Sigmoid colon (tissue), 7 donors: ENCODE results near the gene CLRN3. TPM values are rescaled to one million over a fixed set of nuclear protein-coding genes. Genes with fewer than 3 reads are reported as not detected.
A peak's percentile ranks its signal among the peaks of the same experiment; 100 is the strongest.

Experiments used
- DNase-seq: peaks from one replicate; pipeline ENCODE4 v3.0.0-alpha.2; 2019
- H3K27ac ChIP-seq, 4 donors: fragments of 200-600 bp; sonication (generic); one replicate each; pipeline ENCODE4 v1.5.1; 2016 to 2019; ENCODE audit warnings: mild to moderate bottlenecking in 1 of 4
- H3K27me3 ChIP-seq, 3 donors: fragments of 200-600 bp; sonication (generic); one replicate each; pipeline ENCODE4 v1.5.1; 2019; ENCODE audit warnings: mild to moderate bottlenecking in 1 of 3
- H3K36me3 ChIP-seq, 4 donors: fragments of 200-600 bp; sonication (generic); one replicate each; pipeline ENCODE4 v1.5.1; 2016 to 2019
- H3K4me1 ChIP-seq, 4 donors: fragments of 200-600 bp; sonication (generic); one replicate each; pipeline ENCODE4 v1.5.1; 2017 to 2019
- H3K4me3 ChIP-seq, 4 donors: fragments of 200-600 bp; sonication (generic); one replicate each; pipeline ENCODE4 v1.5.1; 2017 to 2019; ENCODE audit warnings: mild to moderate bottlenecking in 2 of 4, moderate library complexity in 1 of 4
- H3K9me3 ChIP-seq, 4 donors: fragments of 200-600 bp in 3 of 4; sonication (generic) in 3 of 4; one replicate each; pipeline versions ENCODE4 v1.5.1 to v1.6.1; 2013 to 2019
- EP300 ChIP-seq, 4 donors: sonication (generic); formaldehyde crosslinking; IDR thresholded peaks; one replicate each; pipeline ENCODE4 v1.6.1; 2017; ENCODE audit warnings: antibody characterized with exemption in 4 of 4
- POLR2A ChIP-seq, 2 donors: fragments of 450-650 bp; IDR thresholded peaks; one replicate each; pipeline ENCODE4 v1.6.1; 2016; ENCODE audit warnings: antibody characterized with exemption in 2 of 2, mild to moderate bottlenecking in 2 of 2, moderate library complexity in 2 of 2
- POLR2AphosphoS5 ChIP-seq, 4 donors: sonication (generic); formaldehyde crosslinking; IDR thresholded peaks; one replicate each; pipeline ENCODE4 v1.6.1; 2017; ENCODE audit warnings: antibody characterized with exemption in 4 of 4
- WGBS, 2 donors: extraction: QIAGEN DNeasy Blood & Tissue Kit; methylation state at CpG; one replicate each; pipeline ENCODE4 v1.1.7; 2013; 5-methylcytosine and 5-hydroxymethylcytosine counted together
- intact Hi-C: fragments of 100-400 bp; cut with DNase I; formaldehyde crosslinking; loops from one replicate; pipeline ENCODE4 v1.15.1; 2023
- polyA plus RNA-seq, 3 donors: library from polyadenylated mRNA; stranded (reverse); fragments of 200-250 nt; gene quantifications; one replicate each; pipeline ENCODE4 v1.2.3, GENCODE V29; 2013
- total RNA-seq, 4 donors: library from RNA; depleted of rRNA; stranded (reverse); fragments of >200 nt; gene quantifications; one replicate each; pipeline ENCODE4 v1.1.0, GENCODE V29; 2016
- TF ChIP-seq, protein P1 (sequence below), 4 experiments: fragments of 450-650 bp in 3 of 4; fragments of 200-600 bp in 1 of 4; IDR thresholded peaks; one replicate each; pipeline ENCODE4 v1.5.1; 2016 to 2019; ENCODE audit warnings: antibody characterized with exemption in 4 of 4, mild to moderate bottlenecking in 3 of 4, moderate library complexity in 2 of 4
- donor health status: healthy with polysubstance abuse.
- donor health status: Bipolar disorder and iron deficiency.
- donor health status: healthy.

CLRN3 gene, protein sequence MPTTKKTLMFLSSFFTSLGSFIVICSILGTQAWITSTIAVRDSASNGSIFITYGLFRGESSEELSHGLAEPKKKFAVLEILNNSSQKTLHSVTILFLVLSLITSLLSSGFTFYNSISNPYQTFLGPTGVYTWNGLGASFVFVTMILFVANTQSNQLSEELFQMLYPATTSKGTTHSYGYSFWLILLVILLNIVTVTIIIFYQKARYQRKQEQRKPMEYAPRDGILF
- not detected for total RNA-seq
- polyA plus RNA-seq = 10 to 100 TPM; 37.8 to 88.9 (median 56.2) TPM

DNA sequence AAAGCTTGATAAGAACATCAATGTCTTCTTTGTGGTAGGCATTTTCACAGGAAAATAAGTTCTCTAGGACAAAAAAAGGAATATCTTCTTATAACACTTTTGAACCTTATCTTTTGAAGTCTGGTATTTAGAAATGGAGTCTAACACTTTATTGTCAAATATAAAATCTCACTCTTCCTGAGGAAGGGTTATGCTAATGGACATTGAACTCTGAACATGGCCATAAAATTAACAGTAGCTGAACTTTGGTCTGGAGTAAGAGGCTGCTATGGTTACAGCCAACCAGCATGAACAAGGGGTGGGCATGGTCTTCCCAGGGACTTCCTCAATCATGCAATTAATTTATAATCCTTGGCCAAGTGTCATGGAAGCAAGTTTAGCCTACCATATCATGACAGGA, at the start of gene CLRN3:
TSS of gene CLRN3 (minus strand) at position 199 of the 400 bp plus-strand sequence. CDS start at position 42, 157 bp downstream.
- intact Hi-C loops = no loop called here
- H3K36me3 ChIP-seq = no peaks in the 10 kb centered on the region
- no peak within 1 kb of the TSS for H3K27ac ChIP-seq

DNA sequence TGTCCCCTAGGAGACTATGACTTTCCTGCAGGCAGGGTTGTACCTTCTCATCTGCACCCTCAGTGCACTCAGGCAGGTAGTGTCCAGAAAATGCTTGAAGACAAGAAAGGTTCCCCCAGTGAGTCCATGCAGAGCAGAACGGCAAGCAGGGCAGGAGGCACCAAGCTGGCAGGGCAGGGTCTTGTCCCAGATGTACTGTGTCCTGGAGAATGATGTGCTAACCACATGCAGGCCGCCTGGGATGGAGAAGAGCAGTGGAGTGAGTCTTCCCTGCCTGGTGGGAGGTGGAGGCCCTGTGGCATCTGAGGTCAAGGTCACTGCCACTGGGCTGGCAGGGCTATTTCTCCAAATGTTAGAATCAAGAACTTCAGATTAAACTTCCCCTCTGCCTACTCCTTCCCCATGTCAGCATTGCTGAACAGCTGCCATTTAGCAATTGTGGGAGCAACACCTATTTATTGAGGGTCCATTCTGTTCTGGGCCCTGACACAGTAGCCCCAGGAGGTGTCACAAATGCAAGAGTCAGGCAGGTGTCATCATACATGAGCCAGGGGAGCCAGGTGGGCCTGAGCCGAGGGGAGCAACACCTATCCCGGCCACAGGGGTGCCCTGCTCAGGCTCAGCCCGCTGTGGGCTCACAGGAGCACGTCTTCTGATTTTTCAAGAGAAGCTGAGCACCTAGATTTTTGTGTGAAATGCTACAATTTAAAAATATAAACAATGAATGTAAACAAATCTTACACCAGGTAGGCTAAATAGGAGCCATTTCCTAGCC, 48.3 kb upstream of the CLRN3 start:
- no peaks in the 10 kb centered on the region for H3K36me3 ChIP-seq
- no peaks in the 10 kb centered on the region for H3K9me3 ChIP-seq
- DNase-seq = peak; percentile 50
- no peaks in the 10 kb centered on the region for H3K4me1 ChIP-seq
- no peaks in the 10 kb centered on the region for H3K27me3 ChIP-seq
- H3K27ac ChIP-seq = no peak overlapping the region
- TF ChIP-seq EP300 (IDR thresholded peaks at IDR 0.05) = no peak
- H3K4me3 ChIP-seq = no peak overlapping the region
- intact Hi-C loops = no loop called here
- WGBS, 2 donors = 88 to 93% methylated on average over 6 of the region's 6 CpGs

More for the DNA sequence above, at the start of gene CLRN3:
- no peaks in the 10 kb centered on the region for H3K4me1 ChIP-seq
- H3K9me3 ChIP-seq = no peaks in the 10 kb centered on the region
- DNase-seq = no peak
- H3K27me3 ChIP-seq = no peaks in the 10 kb centered on the region
- H3K4me3 ChIP-seq = no peak within 1 kb of the TSS
- no peak for TF ChIP-seq EP300 (IDR thresholded peaks at IDR 0.05)
- TF ChIP-seq, protein P1, sequence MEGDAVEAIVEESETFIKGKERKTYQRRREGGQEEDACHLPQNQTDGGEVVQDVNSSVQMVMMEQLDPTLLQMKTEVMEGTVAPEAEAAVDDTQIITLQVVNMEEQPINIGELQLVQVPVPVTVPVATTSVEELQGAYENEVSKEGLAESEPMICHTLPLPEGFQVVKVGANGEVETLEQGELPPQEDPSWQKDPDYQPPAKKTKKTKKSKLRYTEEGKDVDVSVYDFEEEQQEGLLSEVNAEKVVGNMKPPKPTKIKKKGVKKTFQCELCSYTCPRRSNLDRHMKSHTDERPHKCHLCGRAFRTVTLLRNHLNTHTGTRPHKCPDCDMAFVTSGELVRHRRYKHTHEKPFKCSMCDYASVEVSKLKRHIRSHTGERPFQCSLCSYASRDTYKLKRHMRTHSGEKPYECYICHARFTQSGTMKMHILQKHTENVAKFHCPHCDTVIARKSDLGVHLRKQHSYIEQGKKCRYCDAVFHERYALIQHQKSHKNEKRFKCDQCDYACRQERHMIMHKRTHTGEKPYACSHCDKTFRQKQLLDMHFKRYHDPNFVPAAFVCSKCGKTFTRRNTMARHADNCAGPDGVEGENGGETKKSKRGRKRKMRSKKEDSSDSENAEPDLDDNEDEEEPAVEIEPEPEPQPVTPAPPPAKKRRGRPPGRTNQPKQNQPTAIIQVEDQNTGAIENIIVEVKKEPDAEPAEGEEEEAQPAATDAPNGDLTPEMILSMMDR (IDR thresholded peaks at IDR 0.05) = no peak
- TF ChIP-seq POLR2AphosphoS5 (IDR thresholded peaks at IDR 0.05) = no peak
- no peak for TF ChIP-seq POLR2A (IDR thresholded peaks at IDR 0.05)

DNA sequence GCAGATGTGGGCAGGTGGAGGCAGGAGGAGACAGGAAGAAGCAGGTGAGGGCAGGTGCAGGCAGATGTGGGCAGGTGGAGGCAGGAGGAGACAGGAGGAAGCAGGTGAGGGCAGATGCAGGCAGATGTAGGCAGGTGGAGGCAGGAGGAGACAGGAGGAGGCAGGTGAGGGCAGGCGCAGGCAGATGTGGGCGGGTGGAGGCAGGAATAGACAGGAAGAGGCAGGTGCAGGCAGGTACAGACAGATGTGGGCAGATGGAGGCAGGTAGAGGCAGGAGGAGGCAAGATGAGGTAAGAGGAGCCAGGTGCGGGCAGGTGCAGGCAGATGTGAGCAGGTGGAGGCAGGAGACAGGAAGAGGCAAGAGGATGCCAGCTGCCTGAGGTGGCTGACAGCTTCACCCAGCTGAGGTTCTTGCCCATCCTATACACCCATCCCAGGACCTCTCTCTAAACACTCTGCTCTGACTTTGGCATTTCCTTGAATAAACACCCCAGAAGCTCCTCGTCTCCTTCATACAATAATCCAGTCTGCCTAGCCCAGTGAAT, 47.1 kb upstream of the CLRN3 start:
- no peaks in the 10 kb centered on the region for H3K36me3 ChIP-seq
- no peaks in the 10 kb centered on the region for H3K27me3 ChIP-seq
- H3K4me1 ChIP-seq = no peaks in the 10 kb centered on the region
- TF ChIP-seq, protein P1 (IDR thresholded peaks at IDR 0.05) = no peak
- TF ChIP-seq EP300 (IDR thresholded peaks at IDR 0.05) (no peak), POLR2AphosphoS5 (IDR thresholded peaks at IDR 0.05) (no peak), POLR2A (IDR thresholded peaks at IDR 0.05) (no peak)
- H3K4me3 ChIP-seq = no peak overlapping the region
- no peak overlapping the region for H3K27ac ChIP-seq
- intact Hi-C loops = no loop called here
- no peaks in the 10 kb centered on the region for H3K9me3 ChIP-seq
- peak; percentile 32 for DNase-seq
- WGBS, 2 donors = 83 to 89% methylated on average over 4 of the region's 4 CpGs

DNA sequence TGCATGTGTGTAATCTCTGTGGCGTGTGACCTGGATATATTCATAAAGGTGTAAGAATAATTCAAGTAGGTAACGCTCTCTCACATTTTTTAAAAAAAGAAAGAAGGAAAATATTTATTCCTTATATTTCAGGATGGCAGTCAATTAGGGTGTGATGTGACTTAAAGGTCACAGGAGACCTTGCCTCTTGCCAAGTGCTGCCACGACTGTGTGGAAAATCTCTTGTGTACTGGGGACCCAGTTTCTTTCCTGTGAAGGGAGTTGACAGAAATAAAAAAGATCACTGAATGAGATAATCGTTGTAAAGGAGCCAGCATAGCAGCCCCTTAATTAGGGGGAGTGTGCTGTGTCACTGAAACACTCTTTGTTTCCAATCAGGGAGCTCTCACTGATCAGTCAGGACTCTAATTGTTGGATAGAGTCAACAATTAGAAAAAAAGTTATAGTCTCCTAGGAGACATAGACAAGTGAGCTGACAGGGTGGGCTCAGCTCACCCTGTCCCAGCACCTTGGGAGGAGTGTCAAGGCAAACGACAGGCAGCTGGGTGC, 45.2 kb upstream of the CLRN3 start:
- H3K27ac ChIP-seq = peak overlapping the region in 2 of 4 donors; percentile 6 to 25
- no peak for DNase-seq
- H3K4me3 ChIP-seq = no peak overlapping the region
- H3K4me1 ChIP-seq = no peaks in the 10 kb centered on the region
- WGBS, 2 donors = 58 to 69% methylated on average over 5 of the region's 5 CpGs
- no peaks in the 10 kb centered on the region for H3K36me3 ChIP-seq
- no peak for TF ChIP-seq EP300 (IDR thresholded peaks at IDR 0.05)
- TF ChIP-seq POLR2A (IDR thresholded peaks at IDR 0.05) = no peak
- TF ChIP-seq, protein P1 (IDR thresholded peaks at IDR 0.05) = no peak
- no peak for TF ChIP-seq POLR2AphosphoS5 (IDR thresholded peaks at IDR 0.05)
- no peaks in the 10 kb centered on the region for H3K9me3 ChIP-seq
- no peaks in the 10 kb centered on the region for H3K27me3 ChIP-seq
- intact Hi-C loops = no loop called here

DNA sequence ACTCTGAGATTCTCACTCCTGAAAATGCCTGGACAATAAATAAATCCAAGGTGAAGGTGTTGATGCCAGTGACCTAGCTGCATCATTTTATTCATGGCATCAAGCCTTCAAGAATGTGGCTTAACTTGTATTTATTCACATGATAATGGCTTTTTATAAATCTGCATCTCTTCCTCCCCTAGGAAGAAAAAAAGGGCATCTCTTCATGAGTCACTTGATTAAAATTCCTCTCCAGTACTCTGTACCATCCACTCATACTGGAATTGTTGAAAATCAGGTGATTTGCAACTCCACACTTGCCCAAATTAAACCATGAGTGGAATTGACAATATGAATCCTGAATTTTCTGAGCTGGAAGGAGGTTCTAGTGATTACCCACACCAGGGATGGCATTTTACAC, 44.3 kb upstream of the CLRN3 start:
- Histone ChIP-seq H3K36me3 (no peaks in the 10 kb centered on the region), H3K4me3 (no peak overlapping the region), H3K27ac (no peak overlapping the region), H3K9me3 (no peaks in the 10 kb centered on the region), H3K4me1 (no peaks in the 10 kb centered on the region), H3K27me3 (no peaks in the 10 kb centered on the region)
- intact Hi-C loops = no loop called here
- DNase-seq = no peak
- TF ChIP-seq EP300 (IDR thresholded peaks at IDR 0.05) (no peak), POLR2A (IDR thresholded peaks at IDR 0.05) (no peak), POLR2AphosphoS5 (IDR thresholded peaks at IDR 0.05) (no peak)
- TF ChIP-seq, protein P1 (IDR thresholded peaks at IDR 0.05) = no peak
